ENCODE data around the gene HCFC1.

The HCFC1 gene

DNA sequence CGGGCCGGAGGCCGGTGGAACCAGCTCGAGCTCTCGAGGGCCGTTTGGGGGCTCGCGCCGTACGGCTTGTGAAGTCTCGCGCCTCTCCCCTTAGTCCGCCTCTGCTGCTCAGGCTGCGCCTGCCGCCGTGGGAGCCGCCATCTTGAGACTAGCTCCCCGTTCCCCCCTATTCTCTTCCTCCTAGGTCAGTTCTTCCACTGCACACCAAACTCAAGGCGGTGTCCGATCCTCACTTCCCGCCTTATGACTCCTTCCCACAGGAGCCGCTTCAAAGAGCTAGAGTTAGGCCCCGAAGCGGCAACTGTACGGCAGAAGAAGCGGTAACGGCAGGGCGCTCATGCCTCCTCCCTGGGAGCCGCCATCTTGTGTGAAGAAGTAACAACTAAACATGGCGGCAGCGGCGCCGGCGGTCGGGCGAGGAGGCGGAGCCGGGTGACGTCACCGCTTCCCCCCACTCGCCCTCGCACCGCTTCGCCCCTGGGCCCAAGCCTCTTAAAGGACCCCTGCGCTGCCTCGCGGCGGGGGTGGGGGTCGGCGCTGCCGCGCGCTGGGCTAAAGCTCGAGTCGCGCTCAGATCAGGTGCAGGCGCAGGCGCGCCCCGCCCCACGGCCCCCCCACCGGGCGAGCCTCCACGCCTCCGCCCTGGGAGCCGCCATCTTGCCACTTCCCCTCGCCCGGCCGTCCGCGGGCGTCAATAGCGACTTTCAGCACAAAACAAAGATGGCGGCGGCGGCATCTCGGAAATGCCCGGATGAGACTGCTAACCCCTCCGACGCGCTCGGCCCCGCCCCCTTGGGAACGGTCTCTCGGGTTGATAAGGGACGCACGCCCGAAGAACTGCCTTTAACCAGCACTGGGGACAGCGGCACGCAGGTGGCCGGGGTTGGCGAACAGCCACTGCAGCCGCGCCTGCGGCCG, at the start of gene HCFC1:
Gene HCFC1 (minus strand): TSS at position 369 of the 918 bp plus-strand sequence. CDS start 978 bp downstream, outside the sequence.
- H3F3A ChIP-seq (ENCODE audit: control insufficient read depth, insufficient read depth), result 0 out of 2 replicates have a peak, but pooled peaks cover 3% of the 10 kb centered on the region
- peaks cover 68% of the 10 kb centered on the region for H3K79me2 ChIP-seq (ENCODE audit: control insufficient read depth, low read length)
- no peaks in the 10 kb centered on the region for H3K27me3 ChIP-seq (ENCODE audit: control insufficient read depth, low read length)
- H3K4me3 ChIP-seq (ENCODE audit: low read length), result peak within 1 kb of the TSS; percentile 94
- no peaks in the 10 kb centered on the region for H3K9me2 ChIP-seq (replicated peaks; ENCODE audit: control insufficient read depth, low read length)
- TF ChIP-seq EZH2phosphoT487 (IDR thresholded peaks at IDR 0.05; ENCODE audit: borderline replicate concordance, low read length), result no peak
- no peak for TF ChIP-seq CTCF (IDR thresholded peaks at IDR 0.05; ENCODE audit: low read depth, low read length, poor library complexity, severe bottlenecking)
- H4K20me1 ChIP-seq (ENCODE audit: control insufficient read depth, insufficient read depth, low read depth, low read length), result peaks cover 7% of the 10 kb centered on the region
- H3K27ac ChIP-seq (ENCODE audit: low read depth, low read length), result peak within 1 kb of the TSS; percentile 96
- peaks cover 45% of the 10 kb centered on the region for H3K36me3 ChIP-seq (ENCODE audit: control insufficient read depth, low read length)
- no peaks in the 10 kb centered on the region for H3K9me3 ChIP-seq (ENCODE audit: control insufficient read depth, insufficient read depth, low read length)
- peaks cover 39% of the 10 kb centered on the region for H3K4me1 ChIP-seq (ENCODE audit: control insufficient read depth, low read length)
- H3K4me2 ChIP-seq (ENCODE audit: low read length), result peak within 1 kb of the TSS; percentile 68

GRCh38 chrX:154021131-154021611, 49.6 kb upstream of the HCFC1 start:
- H3K27me3 ChIP-seq (ENCODE audit: control insufficient read depth, low read length), result peaks cover 3% of the 10 kb centered on the region; the same call in 1 of the 2 replicates
- peak overlapping the region; percentile 89 for H3K4me3 ChIP-seq (ENCODE audit: low read length)
- peak overlapping the region; percentile 61 for H3K27ac ChIP-seq (ENCODE audit: low read depth, low read length)
- peaks cover 16% of the 10 kb centered on the region for H3K4me1 ChIP-seq (ENCODE audit: control insufficient read depth, low read length)
- no peaks in the 10 kb centered on the region for H3K9me2 ChIP-seq (replicated peaks; ENCODE audit: control insufficient read depth, low read length)
- H3K9me3 ChIP-seq (ENCODE audit: control insufficient read depth, insufficient read depth, low read length), result no peaks in the 10 kb centered on the region
- TF ChIP-seq CTCF (IDR thresholded peaks at IDR 0.05; ENCODE audit: low read depth, low read length, poor library complexity, severe bottlenecking) (no peak), EZH2phosphoT487 (IDR thresholded peaks at IDR 0.05; ENCODE audit: borderline replicate concordance, low read length) (no peak)
- peak overlapping the region; percentile 82 for H3K4me2 ChIP-seq (ENCODE audit: low read length)
- H4K20me1 ChIP-seq (ENCODE audit: control insufficient read depth, insufficient read depth, low read depth, low read length), result no peaks in the 10 kb centered on the region
- H3K79me2 ChIP-seq (ENCODE audit: control insufficient read depth, low read length), result peaks cover 37% of the 10 kb centered on the region
- H3F3A ChIP-seq (ENCODE audit: control insufficient read depth, insufficient read depth), result no peaks in the 10 kb centered on the region
- peaks cover 27% of the 10 kb centered on the region for H3K36me3 ChIP-seq (ENCODE audit: control insufficient read depth, low read length)

DNA sequence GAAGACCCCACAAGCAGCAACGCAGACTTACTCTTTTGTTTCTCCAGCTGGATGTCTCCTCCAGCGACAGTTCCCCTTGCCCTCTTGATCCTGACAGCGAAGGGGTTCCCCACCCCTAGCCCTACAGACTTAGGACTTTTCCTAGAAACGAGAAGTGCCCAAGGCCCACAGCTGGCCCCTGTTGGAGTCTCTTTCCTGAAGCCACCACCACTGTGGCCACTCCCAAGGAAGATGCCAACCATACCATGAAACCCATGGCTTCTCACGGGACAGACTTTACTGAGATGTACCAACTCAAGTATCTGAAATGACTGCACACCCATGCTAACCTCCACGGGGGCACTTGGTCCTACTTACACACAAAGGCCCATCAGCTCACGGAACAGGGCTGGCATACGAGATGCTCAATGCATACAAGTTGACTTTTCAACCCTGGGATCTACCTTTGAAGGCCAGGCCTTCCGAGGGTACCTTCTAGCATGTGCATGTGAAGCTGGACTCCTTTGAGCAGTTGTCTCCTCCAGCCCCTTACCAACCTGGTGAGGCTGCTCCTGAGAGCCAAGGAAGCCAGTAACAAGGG, 49.0 kb upstream of the HCFC1 start:
- Histone ChIP-seq H3F3A (ENCODE audit: control insufficient read depth, insufficient read depth) (no peaks in the 10 kb centered on the region), H3K79me2 (ENCODE audit: control insufficient read depth, low read length) (peaks cover 37% of the 10 kb centered on the region), H3K4me1 (ENCODE audit: control insufficient read depth, low read length) (peaks cover 16% of the 10 kb centered on the region), H3K4me2 (ENCODE audit: low read length) (peak overlapping the region; percentile 82), H3K4me3 (ENCODE audit: low read length) (peak overlapping the region; percentile 89), H3K27me3 (ENCODE audit: control insufficient read depth, low read length) (peaks cover 3% of the 10 kb centered on the region; the same call in 1 of the 2 replicates), H3K9me2 (replicated peaks; ENCODE audit: control insufficient read depth, low read length) (no peaks in the 10 kb centered on the region), H3K9me3 (ENCODE audit: control insufficient read depth, insufficient read depth, low read length) (no peaks in the 10 kb centered on the region), H4K20me1 (ENCODE audit: control insufficient read depth, insufficient read depth, low read depth, low read length) (no peaks in the 10 kb centered on the region), H3K36me3 (ENCODE audit: control insufficient read depth, low read length) (peaks cover 29% of the 10 kb centered on the region), H3K27ac (ENCODE audit: low read depth, low read length) (peak overlapping the region; percentile 61)
- no peak for TF ChIP-seq CTCF (IDR thresholded peaks at IDR 0.05; ENCODE audit: low read depth, low read length, poor library complexity, severe bottlenecking)
- TF ChIP-seq EZH2phosphoT487 (IDR thresholded peaks at IDR 0.05; ENCODE audit: borderline replicate concordance, low read length), result no peak
